HG03521 (cell line): ENCODE data around the gene RBMS3.
"Not testable (repeated sequence)": the region's sequence is repeated elsewhere in the genome, so short reads cannot be mapped to it uniquely, and the experiment has no call there.

Source experiments
- ATAC-seq: cut with Tn5 transposase; IDR thresholded peaks from one replicate; pipeline ENCODE4 v1.9.1; 2021; ENCODE audit warnings: mild to moderate bottlenecking, moderate library complexity; ENCODE audit not compliant: unreplicated experiment

RBMS3 gene

GRCh38 chr3:29382409-29382808 is 101.5 kb downstream of the RBMS3 start:
- no peak for ATAC-seq

- no peak for ATAC-seq
These were observed 102.0 kb downstream of the RBMS3 start for GRCh38 chr3:29382845-29383244.

- ATAC-seq = no peak
These were observed 103.8 kb downstream of the RBMS3 start for GRCh38 chr3:29384640-29385039.

GRCh38 chr3:29385046-29385830 is 104.4 kb downstream of the RBMS3 start:
- ATAC-seq = no peak

GRCh38 chr3:29389362-29389761 is 108.5 kb downstream of the RBMS3 start:
- no peak for ATAC-seq

GRCh38 chr3:29392625-29393388 is 111.9 kb downstream of the RBMS3 start:
- ATAC-seq = no peak

GRCh38 chr3:29393946-29394345 is 113.1 kb downstream of the RBMS3 start:
- ATAC-seq = not testable (repeated sequence)

GRCh38 chr3:29397406-29397805 is 116.5 kb downstream of the RBMS3 start:
- no peak for ATAC-seq

GRCh38 chr3:29398787-29399186 is 117.9 kb downstream of the RBMS3 start:
- no peak for ATAC-seq

- ATAC-seq = no peak
These were observed 125.5 kb downstream of the RBMS3 start for GRCh38 chr3:29406291-29406832.

GRCh38 chr3:29408676-29409075 is 127.8 kb downstream of the RBMS3 start:
- no peak for ATAC-seq

GRCh38 chr3:29409409-29409808 is 128.5 kb downstream of the RBMS3 start:
- ATAC-seq = no peak

- no peak for ATAC-seq
These were observed 129.3 kb downstream of the RBMS3 start for GRCh38 chr3:29410220-29410619.

GRCh38 chr3:29410660-29411405 is 130.0 kb downstream of the RBMS3 start:
- ATAC-seq = no peak

GRCh38 chr3:29412110-29412509 is 131.2 kb downstream of the RBMS3 start:
- ATAC-seq = no peak

- ATAC-seq = no peak
These were observed 133.8 kb downstream of the RBMS3 start for GRCh38 chr3:29414468-29415224.

- no peak for ATAC-seq
These were observed 134.8 kb downstream of the RBMS3 start for GRCh38 chr3:29415482-29416223.

GRCh38 chr3:29416514-29416913 is 135.6 kb downstream of the RBMS3 start:
- ATAC-seq = no peak

GRCh38 chr3:29420106-29420505 is 139.2 kb downstream of the RBMS3 start:
- ATAC-seq = no peak
